A549 (cell line): ENCODE measurements around the gene CLEC2L. TPM values are rescaled to one million over a fixed set of nuclear protein-coding genes. Genes with fewer than 3 reads are reported as not detected.
A peak's percentile ranks its signal among the peaks of the same experiment; 100 is the strongest.

Experiments used
- ATAC-seq, 2 experiments: fragments of 200-7000 bp in 1 of 2; fragments of >200 bp in 1 of 2; cut with Nextera tagmentation in 1 of 2; cut with Tn5 transposase in 1 of 2; 3 replicates each; pipeline versions ENCODE4 v1.8.0 to v1.9.1; 2018 to 2020; ENCODE audit warnings: mild to moderate bottlenecking in 1 of 2, moderate library complexity in 1 of 2
- CTCF ChIA-PET: fragments of 300-600 bp; sonication (Branson Sonifier 250); formaldehyde crosslinking; extraction: SDS; loops from one replicate; lab custom pipeline; 2021; ENCODE audit warnings: antibody characterized with exemption, inconsistent platforms; lab: Yijun Ruan, JAX
- POLR2A ChIA-PET: fragments of 350-600 bp; formaldehyde crosslinking; extraction: SDS; loops from one replicate; lab custom pipeline; 2021; ENCODE audit warnings: antibody characterized with exemption, inconsistent platforms; lab: Yijun Ruan, JAX
- DNase-seq, 2 experiments: peaks; one replicate each; pipeline versions ENCODE4 v3.0.0 to v3.0.0-alpha.2; 2011 to 2016; ENCODE audit warnings: low read depth in 1 of 2, low spot score in 1 of 2
- FAIRE-seq: peaks from 2 replicates; lab custom pipeline; 2011; peaks lifted over from hg19 to GRCh38; lab: Jason Lieb, UNC
- H3K27ac ChIP-seq, 2 experiments: fragments of >200 bp; sonication (Bioruptor Twin); formaldehyde crosslinking; 3 replicates each; pipeline ENCODE4 v1.5.1; 2016 to 2017
- H3K4me1 ChIP-seq: fragments of >200 bp; sonication (Bioruptor Twin); formaldehyde crosslinking; 3 replicates; pipeline ENCODE4 v1.6.1; 2016
- H3K4me2 ChIP-seq: fragments of >200 bp; sonication (Bioruptor Twin); formaldehyde crosslinking; 3 replicates; pipeline ENCODE4 v1.6.1; 2016
- H3K4me3 ChIP-seq: fragments of >200 bp; sonication (Bioruptor Twin); formaldehyde crosslinking; 3 replicates; pipeline ENCODE4 v1.5.1; 2016
- H3K9me3 ChIP-seq: fragments of >200 bp; sonication (Bioruptor Twin); formaldehyde crosslinking; 3 replicates; pipeline ENCODE4 v1.6.1; 2016
- CHD2 ChIP-seq: fragments of 150-350 bp; IDR thresholded peaks from 2 replicates; pipeline ENCODE4 v1.6.1; 2014; ENCODE audit warnings: low read length; ENCODE audit not compliant: partially characterized antibody
- EHF ChIP-seq: fragments of 250-450 bp; sonication (Bioruptor Pico); IDR thresholded peaks from 2 replicates; pipeline ENCODE4 v1.5.0; 2020; ENCODE audit warnings: mild to moderate bottlenecking
- EHMT2 ChIP-seq: fragments of 200-600 bp; sonication (generic); IDR thresholded peaks from 2 replicates; pipeline ENCODE4 v1.6.1; 2016; ENCODE audit warnings: antibody characterized with exemption, low read depth, mild to moderate bottlenecking, moderate library complexity
- FOSB ChIP-seq: fragments of 250-450 bp; sonication (Bioruptor Pico); IDR thresholded peaks from 2 replicates; pipeline ENCODE4 v1.5.0; 2020; ENCODE audit warnings: mild to moderate bottlenecking, moderate library complexity
- FOXS1 ChIP-seq: fragments of 250-450 bp; sonication (Bioruptor Pico); IDR thresholded peaks from 2 replicates; pipeline ENCODE4 v1.5.0; 2020; ENCODE audit warnings: mild to moderate bottlenecking, moderate library complexity
- GATA3 ChIP-seq: IDR thresholded peaks from 2 replicates; pipeline ENCODE4 v1.6.1; 2012; ENCODE audit warnings: borderline replicate concordance
- JUNB ChIP-seq: fragments of >200 bp; sonication (Bioruptor Twin); formaldehyde crosslinking; IDR thresholded peaks from 2 replicates; pipeline ENCODE4 v1.6.1; 2016
- KDM5A ChIP-seq: fragments of 200-600 bp; sonication (generic); IDR thresholded peaks from 2 replicates; pipeline ENCODE4 v1.6.1; 2016; ENCODE audit warnings: antibody characterized with exemption, mild to moderate bottlenecking
- NFE2L2 ChIP-seq: fragments of 150-350 bp; conservative IDR thresholded peaks from 2 replicates; pipeline ENCODE4 v1.6.1; 2014; ENCODE audit warnings: low read length
- NPAS2 ChIP-seq: fragments of 250-450 bp; sonication (Bioruptor Pico); IDR thresholded peaks from 2 replicates; pipeline ENCODE4 v1.8.0; 2022; ENCODE audit warnings: mild to moderate bottlenecking, moderate library complexity, borderline replicate concordance
- PHF8 ChIP-seq: fragments of 200-600 bp; sonication (generic); IDR thresholded peaks from 2 replicates; pipeline ENCODE4 v1.6.1; 2016; ENCODE audit warnings: low read depth, mild to moderate bottlenecking, antibody characterized with exemption, moderate library complexity, borderline replicate concordance
- POLR2AphosphoS2 ChIP-seq: conservative IDR thresholded peaks from 2 replicates; pipeline ENCODE4 v1.6.1; 2012; ENCODE audit warnings: low read length, improper control_type of control experiment, inconsistent platforms
- RAD21 ChIP-seq, 2 experiments: fragments of >200 bp in 1 of 2; sonication (Bioruptor Twin) in 1 of 2; formaldehyde crosslinking in 1 of 2; IDR thresholded peaks in 1 of 2; conservative IDR thresholded peaks in 1 of 2; 2 replicates in 1 of 2; 3 replicates in 1 of 2; pipeline ENCODE4 v1.6.1; 2012 to 2018; ENCODE audit warnings: inconsistent platforms in 1 of 2
- RCOR1 ChIP-seq: fragments of 150-350 bp; IDR thresholded peaks from 2 replicates; pipeline ENCODE4 v1.6.1; 2014; ENCODE audit warnings: antibody characterized with exemption, low read length, low read depth
- RNF2 ChIP-seq: fragments of 200-600 bp; sonication (generic); IDR thresholded peaks from 2 replicates; pipeline ENCODE4 v1.6.1; 2016; ENCODE audit warnings: low read depth, mild to moderate bottlenecking, antibody characterized with exemption, moderate library complexity, borderline replicate concordance
- SMC3 ChIP-seq: fragments of >200 bp; sonication (Bioruptor Twin); formaldehyde crosslinking; IDR thresholded peaks from 3 replicates; pipeline ENCODE4 v1.6.1; 2018; ENCODE audit warnings: inconsistent platforms
- SREBF2 ChIP-seq: fragments of 450-650 bp; IDR thresholded peaks from 2 replicates; pipeline ENCODE4 v1.6.1; 2014; ENCODE audit warnings: mild to moderate bottlenecking, moderate library complexity
- TP53 ChIP-seq: fragments of 250-450 bp; sonication (Bioruptor Pico); IDR thresholded peaks from 2 replicates; pipeline ENCODE4 v1.5.0; 2021; ENCODE audit warnings: mild to moderate bottlenecking, moderate library complexity
- ZSCAN20 ChIP-seq: fragments of 250-450 bp; sonication (Bioruptor Pico); IDR thresholded peaks from 2 replicates; pipeline ENCODE4 v1.8.0; 2022; ENCODE audit warnings: mild to moderate bottlenecking, moderate library complexity
- whole genome bisulfite sequencing: methylation state at CpG from one replicate; pipeline ENCODE4 v1.1.6; 2017; ENCODE audit errors: missing lambda C conversion rate; 5-methylcytosine and 5-hydroxymethylcytosine counted together
- polyA plus RNA-seq, 4 experiments: library from polyadenylated mRNA; depleted of rRNA in 3 of 4; stranded (reverse); fragments of >200 nt; fragmentation: RNase III in 1 of 4; extraction: RNeasy Plus Mini Kit Qiagen cat#74134 plus additional on column Dnase treatment in 1 of 4; gene quantifications; 2 replicates in 3 of 4; 3 replicates in 1 of 4; pipeline ENCODE4 v1.2.3, GENCODE V29; 2011 to 2017
- TF ChIP-seq, protein P1 (sequence below): fragments of 250-450 bp; sonication (Bioruptor Pico); IDR thresholded peaks from 2 replicates; pipeline ENCODE4 v1.5.0; 2021; ENCODE audit warnings: mild to moderate bottlenecking, moderate library complexity, borderline replicate concordance
- TF ChIP-seq, protein P2 (sequence below): fragments of >200 bp; sonication (Bioruptor Twin); formaldehyde crosslinking; IDR thresholded peaks from 3 replicates; pipeline ENCODE4 v1.6.1; 2016
- TF ChIP-seq, protein P3 (sequence below): IDR thresholded peaks from 2 replicates; pipeline ENCODE4 v1.6.1; 2012
- TF ChIP-seq, protein P4 (sequence below): fragments of >200 bp; sonication (Bioruptor Twin); formaldehyde crosslinking; IDR thresholded peaks from 2 replicates; pipeline ENCODE4 v1.6.1; 2016
- TF ChIP-seq, protein P5 (sequence below): fragments of >200 bp; sonication (Bioruptor Twin); formaldehyde crosslinking; IDR thresholded peaks from 3 replicates; pipeline ENCODE4 v1.5.1; 2016
- TF ChIP-seq, protein P6 (sequence below): fragments of 250-450 bp; sonication (Bioruptor Pico); IDR thresholded peaks from 2 replicates; pipeline ENCODE4 v1.5.0; 2020; ENCODE audit warnings: low read depth, mild to moderate bottlenecking, moderate library complexity

Gene CLEC2L
- polyA plus RNA-seq, 2 of the 4 experiments (the other 2 are of a cell fraction): 0.28 TPM; not detected in 1

DNA sequence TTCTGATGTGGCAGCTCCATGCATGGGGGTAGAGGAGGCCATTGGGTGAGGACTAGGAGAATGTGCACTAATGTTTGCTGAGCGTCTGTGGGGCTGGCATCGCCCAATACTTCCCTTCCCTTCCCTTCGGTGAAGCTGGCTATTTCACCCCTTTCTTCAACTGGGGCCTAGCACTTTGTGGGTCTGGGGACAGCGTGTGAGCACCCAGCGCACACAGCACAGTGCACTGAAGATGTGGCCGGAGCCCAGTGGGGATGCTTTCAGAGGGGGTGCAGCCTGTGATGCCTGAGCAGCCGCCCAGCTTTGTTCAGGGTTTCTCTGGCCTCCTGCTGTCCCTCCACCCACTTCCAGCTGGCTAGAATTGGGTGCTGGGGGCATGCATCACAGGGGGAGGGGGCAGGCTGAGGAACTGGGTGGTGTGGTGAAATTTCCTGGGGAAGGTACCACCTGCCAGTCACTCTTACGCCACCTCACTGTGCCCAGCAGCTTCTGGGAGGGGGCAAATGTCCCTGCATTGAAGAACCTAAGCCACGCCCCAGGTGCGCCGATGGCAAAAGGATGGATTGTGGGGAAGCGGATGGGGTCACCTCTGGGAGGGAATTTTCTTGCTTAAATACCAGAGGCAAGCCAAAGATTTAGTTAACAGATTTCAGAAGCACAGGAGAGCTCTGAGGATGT, 45.5 kb downstream of the CLEC2L start:
- ChIA-PET POLR2A (no interaction called here), CTCF (interaction anchor here (0.7 to 5.1 kb wide), 5 partner anchors 10 to 134 kb away, joined by 3 to 18 read pairs (median 6); no protein-coding TSS in a partner anchor)
- no peak for FAIRE-seq
- no peak overlapping the region for H3K4me2 ChIP-seq
- WGBS: 91% methylated on average over 12 of the region's 12 CpGs
- H3K9me3 ChIP-seq: no peaks in the 10 kb centered on the region
- ATAC-seq: no peak
- H3K4me1 ChIP-seq: no peaks in the 10 kb centered on the region
- H3K4me3 ChIP-seq: no peak overlapping the region
- TF ChIP-seq CHD2: no peak
- TF ChIP-seq KDM5A: no peak
- TF ChIP-seq SREBF2: no peak
- no peak for TF ChIP-seq NFE2L2
- TF ChIP-seq RAD21 (conservative IDR thresholded peaks at IDR 0.05 in 1 of 2, IDR thresholded peaks at IDR 0.05 in 1 of 2): no peak
- TF ChIP-seq RCOR1: no peak
- no peak for TF ChIP-seq EHF
- TF ChIP-seq JUNB: no peak
- no peak for TF ChIP-seq GATA3
- no peak for TF ChIP-seq ZSCAN20 (CRISPR knock-in tag)
- TF ChIP-seq, protein P1, sequence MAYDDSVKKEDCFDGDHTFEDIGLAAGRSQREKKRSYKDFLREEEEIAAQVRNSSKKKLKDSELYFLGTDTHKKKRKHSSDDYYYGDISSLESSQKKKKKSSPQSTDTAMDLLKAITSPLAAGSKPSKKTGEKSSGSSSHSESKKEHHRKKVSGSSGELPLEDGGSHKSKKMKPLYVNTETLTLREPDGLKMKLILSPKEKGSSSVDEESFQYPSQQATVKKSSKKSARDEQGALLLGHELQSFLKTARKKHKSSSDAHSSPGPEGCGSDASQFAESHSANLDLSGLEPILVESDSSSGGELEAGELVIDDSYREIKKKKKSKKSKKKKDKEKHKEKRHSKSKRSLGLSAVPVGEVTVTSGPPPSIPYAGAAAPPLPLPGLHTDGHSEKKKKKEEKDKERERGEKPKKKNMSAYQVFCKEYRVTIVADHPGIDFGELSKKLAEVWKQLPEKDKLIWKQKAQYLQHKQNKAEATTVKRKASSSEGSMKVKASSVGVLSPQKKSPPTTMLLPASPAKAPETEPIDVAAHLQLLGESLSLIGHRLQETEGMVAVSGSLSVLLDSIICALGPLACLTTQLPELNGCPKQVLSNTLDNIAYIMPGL (CRISPR knock-in tag): no peak
- TF ChIP-seq FOXS1 (CRISPR knock-in tag): no peak
- no peak for TF ChIP-seq FOSB
- TF ChIP-seq, protein P2, sequence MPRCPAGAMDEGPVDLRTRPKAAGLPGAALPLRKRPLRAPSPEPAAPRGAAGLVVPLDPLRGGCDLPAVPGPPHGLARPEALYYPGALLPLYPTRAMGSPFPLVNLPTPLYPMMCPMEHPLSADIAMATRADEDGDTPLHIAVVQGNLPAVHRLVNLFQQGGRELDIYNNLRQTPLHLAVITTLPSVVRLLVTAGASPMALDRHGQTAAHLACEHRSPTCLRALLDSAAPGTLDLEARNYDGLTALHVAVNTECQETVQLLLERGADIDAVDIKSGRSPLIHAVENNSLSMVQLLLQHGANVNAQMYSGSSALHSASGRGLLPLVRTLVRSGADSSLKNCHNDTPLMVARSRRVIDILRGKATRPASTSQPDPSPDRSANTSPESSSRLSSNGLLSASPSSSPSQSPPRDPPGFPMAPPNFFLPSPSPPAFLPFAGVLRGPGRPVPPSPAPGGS: no peak
- no peak for TF ChIP-seq TP53 (CRISPR knock-in tag)
- TF ChIP-seq SMC3: no peak
- no peak for DNase-seq
- no peak overlapping the region for H3K27ac ChIP-seq

DNA sequence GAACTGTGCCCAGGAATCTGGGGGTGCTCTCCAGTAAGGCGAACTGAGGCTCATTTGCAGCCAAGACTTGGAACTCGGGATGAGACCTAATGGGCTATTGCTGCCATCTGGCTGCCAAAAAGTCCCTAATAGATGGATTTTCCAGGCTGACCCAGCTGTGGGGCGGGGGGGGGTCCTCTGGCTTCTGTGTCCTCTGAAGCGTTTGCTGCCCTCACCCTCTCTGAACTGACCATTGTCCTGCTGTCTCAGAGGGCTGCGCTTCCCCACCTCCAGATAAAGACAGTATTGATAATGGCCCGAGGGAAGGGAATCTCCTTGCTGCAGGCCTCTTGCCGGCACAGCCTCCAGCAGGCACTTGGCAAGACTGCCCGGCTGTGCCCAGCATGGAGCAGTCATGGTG, 46.6 kb downstream of the CLEC2L start:
- H3K4me1 ChIP-seq: no peaks in the 10 kb centered on the region
- CTCF ChIA-PET: interaction anchor here (0.6 to 5.1 kb wide), 6 partner anchors 15 to 454 kb away, joined by 3 to 18 read pairs (median 4); no protein-coding TSS in a partner anchor
- TF ChIP-seq NPAS2 (CRISPR knock-in tag): no peak
- TF ChIP-seq, protein P3, sequence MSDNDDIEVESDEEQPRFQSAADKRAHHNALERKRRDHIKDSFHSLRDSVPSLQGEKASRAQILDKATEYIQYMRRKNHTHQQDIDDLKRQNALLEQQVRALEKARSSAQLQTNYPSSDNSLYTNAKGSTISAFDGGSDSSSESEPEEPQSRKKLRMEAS: no peak
- no peak for TF ChIP-seq EHMT2
- TF ChIP-seq SREBF2: no peak
- TF ChIP-seq RNF2: no peak
- no peak for TF ChIP-seq PHF8
- TF ChIP-seq POLR2AphosphoS2: no peak
- TF ChIP-seq, protein P4, sequence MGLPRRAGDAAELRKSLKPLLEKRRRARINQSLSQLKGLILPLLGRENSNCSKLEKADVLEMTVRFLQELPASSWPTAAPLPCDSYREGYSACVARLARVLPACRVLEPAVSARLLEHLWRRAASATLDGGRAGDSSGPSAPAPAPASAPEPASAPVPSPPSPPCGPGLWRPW: no peak
- TF ChIP-seq, protein P5, sequence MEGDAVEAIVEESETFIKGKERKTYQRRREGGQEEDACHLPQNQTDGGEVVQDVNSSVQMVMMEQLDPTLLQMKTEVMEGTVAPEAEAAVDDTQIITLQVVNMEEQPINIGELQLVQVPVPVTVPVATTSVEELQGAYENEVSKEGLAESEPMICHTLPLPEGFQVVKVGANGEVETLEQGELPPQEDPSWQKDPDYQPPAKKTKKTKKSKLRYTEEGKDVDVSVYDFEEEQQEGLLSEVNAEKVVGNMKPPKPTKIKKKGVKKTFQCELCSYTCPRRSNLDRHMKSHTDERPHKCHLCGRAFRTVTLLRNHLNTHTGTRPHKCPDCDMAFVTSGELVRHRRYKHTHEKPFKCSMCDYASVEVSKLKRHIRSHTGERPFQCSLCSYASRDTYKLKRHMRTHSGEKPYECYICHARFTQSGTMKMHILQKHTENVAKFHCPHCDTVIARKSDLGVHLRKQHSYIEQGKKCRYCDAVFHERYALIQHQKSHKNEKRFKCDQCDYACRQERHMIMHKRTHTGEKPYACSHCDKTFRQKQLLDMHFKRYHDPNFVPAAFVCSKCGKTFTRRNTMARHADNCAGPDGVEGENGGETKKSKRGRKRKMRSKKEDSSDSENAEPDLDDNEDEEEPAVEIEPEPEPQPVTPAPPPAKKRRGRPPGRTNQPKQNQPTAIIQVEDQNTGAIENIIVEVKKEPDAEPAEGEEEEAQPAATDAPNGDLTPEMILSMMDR: peak; percentile 10; the same call in 1 of the 3 replicates
- TF ChIP-seq, protein P6, sequence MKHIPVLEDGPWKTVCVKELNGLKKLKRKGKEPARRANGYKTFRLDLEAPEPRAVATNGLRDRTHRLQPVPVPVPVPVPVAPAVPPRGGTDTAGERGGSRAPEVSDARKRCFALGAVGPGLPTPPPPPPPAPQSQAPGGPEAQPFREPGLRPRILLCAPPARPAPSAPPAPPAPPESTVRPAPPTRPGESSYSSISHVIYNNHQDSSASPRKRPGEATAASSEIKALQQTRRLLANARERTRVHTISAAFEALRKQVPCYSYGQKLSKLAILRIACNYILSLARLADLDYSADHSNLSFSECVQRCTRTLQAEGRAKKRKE (CRISPR knock-in tag): no peak
- 0 out of 5 replicates have a peak, but pooled peaks of 1 of the 2 experiments have one; percentile 12 for TF ChIP-seq RAD21 (conservative IDR thresholded peaks at IDR 0.05 in 1 of 2, IDR thresholded peaks at IDR 0.05 in 1 of 2)
- no peak for TF ChIP-seq FOXS1 (CRISPR knock-in tag)
- TF ChIP-seq, all 56 proteins: peak for 2
- DNase-seq (no peak), FAIRE-seq (no peak), ATAC-seq (no peak)
- WGBS: 72% methylated on average over 8 of the region's 8 CpGs
- Histone ChIP-seq H3K4me3 (no peak overlapping the region), H3K4me2 (no peak overlapping the region), H3K27ac (no peak overlapping the region), H3K9me3 (no peaks in the 10 kb centered on the region)
- POLR2A ChIA-PET: no interaction called here
